K562 (cell line): ENCODE results near the gene TRAF5. TPM values are rescaled to one million over a fixed set of nuclear protein-coding genes. Genes with fewer than 3 reads are reported as not detected.

Experiments
- EHMT2 ChIP-seq: fragments of 450-650 bp; IDR thresholded peaks from 2 replicates; pipeline ENCODE4 v1.6.1; 2018; ENCODE audit warnings: antibody characterized with exemption
- KAT7 ChIP-seq: sonication (generic); formaldehyde crosslinking; IDR thresholded peaks from 2 replicates; pipeline ENCODE4 v1.8.0; 2022; ENCODE audit warnings: missing genetic modification reagents, mild to moderate bottlenecking, borderline replicate concordance
- KDM1A ChIP-seq, 2 experiments: fragments of 450-650 bp; IDR thresholded peaks; 2 replicates each; pipeline ENCODE4 v1.6.1; 2016; ENCODE audit warnings: mild to moderate bottlenecking in 2 of 2
- KHSRP ChIP-seq: fragments of 450-650 bp; IDR thresholded peaks from 2 replicates; pipeline ENCODE4 v1.6.1; 2017
- LCOR ChIP-seq: sonication (generic); formaldehyde crosslinking; IDR thresholded peaks from 2 replicates; pipeline ENCODE4 v1.8.0; 2022; ENCODE audit warnings: mild to moderate bottlenecking, missing genetic modification reagents
- NELFE ChIP-seq: IDR thresholded peaks from 2 replicates; pipeline ENCODE4 v1.6.1; 2011; ENCODE audit warnings: mild to moderate bottlenecking; ENCODE audit not compliant: insufficient read depth, insufficient read length
- PRPF4 ChIP-seq: fragments of 200-400 bp; formaldehyde crosslinking; IDR thresholded peaks from one replicate; pipeline ENCODE4 v1.6.1; 2017; ENCODE audit warnings: low read length, low read depth, mild to moderate bottlenecking; ENCODE audit not compliant: insufficient read depth, poor library complexity, severe bottlenecking
- RB1 ChIP-seq: fragments of 450-650 bp; IDR thresholded peaks from 2 replicates; pipeline ENCODE4 v1.6.1; 2017; ENCODE audit warnings: low read depth, mild to moderate bottlenecking
- RCOR1 ChIP-seq, 2 experiments: IDR thresholded peaks; 2 replicates each; pipeline ENCODE4 v1.6.1; 2012; ENCODE audit warnings: low read depth in 2 of 2, low read length in 2 of 2, borderline replicate concordance in 1 of 2, improper control_type of control experiment in 1 of 2
- SAFB ChIP-seq: fragments of 200-400 bp; formaldehyde crosslinking; IDR thresholded peaks from 2 replicates; pipeline ENCODE4 v1.6.1; 2017; ENCODE audit warnings: low read depth, low read length, borderline replicate concordance
- SMAD4 ChIP-seq: fragments of 250-450 bp; sonication (Bioruptor Pico); conservative IDR thresholded peaks from 2 replicates; pipeline ENCODE4 v1.8.0; 2021; ENCODE audit warnings: inconsistent platforms, mild to moderate bottlenecking, moderate library complexity
- TEAD2 ChIP-seq: fragments of 450-650 bp; IDR thresholded peaks from 2 replicates; pipeline ENCODE4 v1.6.1; 2016; ENCODE audit warnings: missing genetic modification characterization, control low read depth, missing compliant biosample characterization
- ZNF408 ChIP-seq: fragments of 250-450 bp; sonication (Bioruptor Pico); IDR thresholded peaks from 2 replicates; pipeline ENCODE4 v1.4.0; 2020; ENCODE audit warnings: low read depth, mild to moderate bottlenecking, moderate library complexity
- polyA plus RNA-seq, 8 experiments: library from polyadenylated mRNA; depleted of rRNA in 4 of 8; stranded (reverse) in 5 of 8; unstranded in 3 of 8; fragments of >200 nt; fragmentation: Nextera tagmentation in 2 of 8; fragmentation: Illumina TruSeq in 1 of 8; extraction: Ambion mirVana in 2 of 8; extraction: Trizol in 1 of 8; gene quantifications; 2 replicates each; pipeline versions ENCODE4 v1.2.1 to v1.2.3, GENCODE V29; 2011 to 2014; ENCODE audit warnings: inconsistent platforms in 1 of 8, missing spikeins in 1 of 8
- total RNA-seq, 7 experiments: library from RNA; depleted of rRNA in 6 of 7; stranded (reverse); fragments of >200 nt in 6 of 7; fragmentation: Illumina TruSeq in 2 of 7; extraction: Trizol in 2 of 7; gene quantifications; 2 replicates each; pipeline versions ENCODE4 v1.2.1 to v1.2.3, GENCODE V29; 2011 to 2021; ENCODE audit warnings: low replicate concordance in 1 of 7
- TF ChIP-seq, protein P1 (sequence below), 2 experiments: fragments of 450-650 bp; formaldehyde crosslinking in 1 of 2; IDR thresholded peaks; 2 replicates each; pipeline versions ENCODE4 v1.4.0 to v1.6.1; 2014 to 2020; ENCODE audit warnings: mild to moderate bottlenecking in 2 of 2, borderline replicate concordance in 1 of 2, low read depth in 1 of 2
- TF ChIP-seq, protein P2 (sequence below): conservative IDR thresholded peaks from 2 replicates; pipeline ENCODE4 v1.6.1; 2011; ENCODE audit warnings: low read depth, mild to moderate bottlenecking, low read length; ENCODE audit not compliant: control insufficient read depth
- TF ChIP-seq, protein P3 (sequence below): fragments of 250-450 bp; sonication (Bioruptor Pico); IDR thresholded peaks from 2 replicates; pipeline ENCODE4 v1.8.0; 2022; ENCODE audit warnings: moderate library complexity, mild to moderate bottlenecking, inconsistent platforms

The TRAF5 gene
- total and polyA plus RNA-seq, 9 of the 15 experiments (the other 6 are each of a cell fraction or from before 2014, with no cell fraction given), result 2.0 to 9.3 (median 5.3) TPM

DNA sequence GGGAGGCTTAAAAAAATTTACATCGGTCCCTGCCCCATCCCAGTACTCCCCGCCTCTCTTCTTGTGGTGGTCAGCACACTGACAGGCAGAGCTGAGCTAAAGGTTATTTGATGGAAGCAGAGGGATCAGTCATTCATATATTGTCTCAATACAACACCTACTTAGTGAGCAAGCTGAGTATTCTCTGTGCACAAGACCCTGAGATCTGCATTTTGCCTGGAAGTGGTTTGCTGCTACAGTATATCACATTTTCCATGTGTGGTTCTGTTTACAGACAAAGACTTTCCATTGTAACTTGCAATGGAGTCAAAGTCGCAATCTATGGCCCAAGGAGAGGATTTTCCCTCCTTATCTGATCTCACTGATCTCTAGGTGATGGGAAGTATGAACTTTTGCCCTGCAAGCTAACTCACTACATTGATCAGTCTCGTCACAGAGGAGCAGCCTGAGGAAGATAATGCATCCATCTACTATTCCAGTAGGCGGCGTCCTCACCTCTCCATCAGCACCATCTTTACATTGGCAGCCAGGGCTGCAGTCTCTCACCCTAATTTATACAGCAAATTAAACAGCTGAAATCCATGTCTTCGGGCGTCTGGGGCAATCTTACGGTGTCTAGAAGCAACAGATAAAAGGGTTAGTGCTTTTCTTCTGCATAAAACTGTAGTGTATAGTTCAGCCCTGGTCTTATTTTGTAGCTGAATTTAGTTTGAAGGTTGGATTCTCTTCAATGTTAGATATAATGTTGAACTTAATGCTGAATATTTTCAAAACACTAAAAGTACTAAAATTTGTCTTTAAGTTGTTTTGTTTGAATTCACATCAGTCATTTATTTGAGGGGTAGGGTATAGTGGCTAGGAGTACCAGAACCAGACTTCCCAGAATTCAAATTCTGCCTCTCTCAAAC, 3.2 kb upstream of the TRAF5 start (continued):
- TF ChIP-seq, protein P1, sequence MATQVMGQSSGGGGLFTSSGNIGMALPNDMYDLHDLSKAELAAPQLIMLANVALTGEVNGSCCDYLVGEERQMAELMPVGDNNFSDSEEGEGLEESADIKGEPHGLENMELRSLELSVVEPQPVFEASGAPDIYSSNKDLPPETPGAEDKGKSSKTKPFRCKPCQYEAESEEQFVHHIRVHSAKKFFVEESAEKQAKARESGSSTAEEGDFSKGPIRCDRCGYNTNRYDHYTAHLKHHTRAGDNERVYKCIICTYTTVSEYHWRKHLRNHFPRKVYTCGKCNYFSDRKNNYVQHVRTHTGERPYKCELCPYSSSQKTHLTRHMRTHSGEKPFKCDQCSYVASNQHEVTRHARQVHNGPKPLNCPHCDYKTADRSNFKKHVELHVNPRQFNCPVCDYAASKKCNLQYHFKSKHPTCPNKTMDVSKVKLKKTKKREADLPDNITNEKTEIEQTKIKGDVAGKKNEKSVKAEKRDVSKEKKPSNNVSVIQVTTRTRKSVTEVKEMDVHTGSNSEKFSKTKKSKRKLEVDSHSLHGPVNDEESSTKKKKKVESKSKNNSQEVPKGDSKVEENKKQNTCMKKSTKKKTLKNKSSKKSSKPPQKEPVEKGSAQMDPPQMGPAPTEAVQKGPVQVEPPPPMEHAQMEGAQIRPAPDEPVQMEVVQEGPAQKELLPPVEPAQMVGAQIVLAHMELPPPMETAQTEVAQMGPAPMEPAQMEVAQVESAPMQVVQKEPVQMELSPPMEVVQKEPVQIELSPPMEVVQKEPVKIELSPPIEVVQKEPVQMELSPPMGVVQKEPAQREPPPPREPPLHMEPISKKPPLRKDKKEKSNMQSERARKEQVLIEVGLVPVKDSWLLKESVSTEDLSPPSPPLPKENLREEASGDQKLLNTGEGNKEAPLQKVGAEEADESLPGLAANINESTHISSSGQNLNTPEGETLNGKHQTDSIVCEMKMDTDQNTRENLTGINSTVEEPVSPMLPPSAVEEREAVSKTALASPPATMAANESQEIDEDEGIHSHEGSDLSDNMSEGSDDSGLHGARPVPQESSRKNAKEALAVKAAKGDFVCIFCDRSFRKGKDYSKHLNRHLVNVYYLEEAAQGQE (IDR thresholded peaks at IDR 0.05; ENCODE audit: borderline replicate concordance), result peak; percentile 81; the same call in 1 of the 2 replicates
- TF ChIP-seq, protein P1 (CRISPR knock-in tag; IDR thresholded peaks at IDR 0.05; ENCODE audit: low read depth), result no peak
- TF ChIP-seq SAFB, result no peak
- peak in 1 of 2 experiments; percentile 76; a peak in 1 of 4 replicates for TF ChIP-seq RCOR1 (IDR thresholded peaks at IDR 0.05; ENCODE audit: borderline replicate concordance in 1 of 2, low read depth in 2 of 2, low read length in 2 of 2)
- peak; percentile 42; the same call in 1 of the 2 replicates for TF ChIP-seq RB1
- no peak for TF ChIP-seq NELFE
- TF ChIP-seq, protein P2, sequence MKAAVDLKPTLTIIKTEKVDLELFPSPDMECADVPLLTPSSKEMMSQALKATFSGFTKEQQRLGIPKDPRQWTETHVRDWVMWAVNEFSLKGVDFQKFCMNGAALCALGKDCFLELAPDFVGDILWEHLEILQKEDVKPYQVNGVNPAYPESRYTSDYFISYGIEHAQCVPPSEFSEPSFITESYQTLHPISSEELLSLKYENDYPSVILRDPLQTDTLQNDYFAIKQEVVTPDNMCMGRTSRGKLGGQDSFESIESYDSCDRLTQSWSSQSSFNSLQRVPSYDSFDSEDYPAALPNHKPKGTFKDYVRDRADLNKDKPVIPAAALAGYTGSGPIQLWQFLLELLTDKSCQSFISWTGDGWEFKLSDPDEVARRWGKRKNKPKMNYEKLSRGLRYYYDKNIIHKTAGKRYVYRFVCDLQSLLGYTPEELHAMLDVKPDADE, result no peak
- no peak for TF ChIP-seq PRPF4
- no peak for TF ChIP-seq KHSRP
- TF ChIP-seq LCOR (CRISPR knock-in tag), result no peak; the same call in 1 of the 2 replicates
- no peak for TF ChIP-seq EHMT2
- TF ChIP-seq TEAD2 (tag), result no peak
- no peak for TF ChIP-seq KAT7 (CRISPR knock-in tag)
- 0 out of 4 replicates have a peak, but pooled peaks of 1 of the 2 experiments have one; percentile 26 for TF ChIP-seq KDM1A (IDR thresholded peaks at IDR 0.05)
- no peak for TF ChIP-seq SMAD4
- no peak for TF ChIP-seq ZNF408 (CRISPR knock-in tag)
- TF ChIP-seq, protein P3, sequence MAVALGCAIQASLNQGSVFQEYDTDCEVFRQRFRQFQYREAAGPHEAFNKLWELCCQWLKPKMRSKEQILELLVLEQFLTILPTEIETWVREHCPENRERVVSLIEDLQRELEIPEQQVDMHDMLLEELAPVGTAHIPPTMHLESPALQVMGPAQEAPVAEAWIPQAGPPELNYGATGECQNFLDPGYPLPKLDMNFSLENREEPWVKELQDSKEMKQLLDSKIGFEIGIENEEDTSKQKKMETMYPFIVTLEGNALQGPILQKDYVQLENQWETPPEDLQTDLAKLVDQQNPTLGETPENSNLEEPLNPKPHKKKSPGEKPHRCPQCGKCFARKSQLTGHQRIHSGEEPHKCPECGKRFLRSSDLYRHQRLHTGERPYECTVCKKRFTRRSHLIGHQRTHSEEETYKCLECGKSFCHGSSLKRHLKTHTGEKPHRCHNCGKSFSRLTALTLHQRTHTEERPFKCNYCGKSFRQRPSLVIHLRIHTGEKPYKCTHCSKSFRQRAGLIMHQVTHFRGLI (CRISPR knock-in tag), result no peak
